HG03460 (cell line): ENCODE data around the gene HNRNPA2B1.
"Not testable (repeated sequence)": the region's sequence is repeated elsewhere in the genome, so short reads cannot be mapped to it uniquely, and the experiment has no call there.

ENCODE experiments used
- ATAC-seq: cut with Tn5 transposase; IDR thresholded peaks from one replicate; pipeline ENCODE4 v1.9.1; 2021; ENCODE audit not compliant: unreplicated experiment

HNRNPA2B1 gene

GRCh38 chr7:26147646-26148306 lies 52.8 kb downstream of the HNRNPA2B1 start:
- ATAC-seq = not testable (repeated sequence)

DNA sequence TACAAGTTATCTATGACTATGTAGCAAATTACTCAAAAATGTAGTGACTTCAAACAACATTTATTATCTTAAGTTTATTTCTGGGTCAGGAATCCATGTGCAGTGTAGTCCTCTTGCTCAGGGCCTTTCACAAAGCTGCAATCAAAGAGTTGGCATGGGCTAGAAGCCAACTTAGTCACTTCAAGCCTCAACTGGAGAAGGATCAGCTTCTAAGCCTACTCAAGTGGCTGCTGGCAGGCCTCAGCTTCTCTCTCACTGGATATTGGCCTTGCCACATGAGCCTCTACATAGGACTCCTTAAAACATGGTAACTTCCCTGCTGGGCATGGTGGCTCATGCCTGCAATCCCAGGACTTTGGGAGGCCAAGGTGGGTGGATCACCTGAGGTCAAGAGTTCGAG lies 53.5 kb downstream of the HNRNPA2B1 start:
- ATAC-seq = no peak

DNA sequence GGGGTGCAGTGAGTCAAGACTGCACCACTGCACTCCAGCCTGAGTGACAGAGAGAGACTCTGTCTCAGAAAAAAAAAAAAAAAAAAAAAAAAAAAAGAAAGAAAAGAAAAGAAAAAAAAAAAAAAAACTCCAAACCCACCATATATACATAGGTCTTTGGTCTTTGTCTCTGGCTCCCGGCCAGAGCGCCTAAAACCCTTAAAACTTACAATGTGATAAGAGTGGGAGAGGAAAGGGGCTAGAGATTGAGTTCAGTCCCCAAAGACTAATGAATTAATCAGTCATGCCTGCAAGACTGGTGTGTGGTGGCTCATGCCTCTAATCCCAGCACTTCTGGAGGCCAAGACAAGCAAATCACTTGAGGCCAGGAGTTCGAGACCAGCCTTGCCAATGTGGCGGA lies 55.3 kb downstream of the HNRNPA2B1 start:
- no peak for ATAC-seq

DNA sequence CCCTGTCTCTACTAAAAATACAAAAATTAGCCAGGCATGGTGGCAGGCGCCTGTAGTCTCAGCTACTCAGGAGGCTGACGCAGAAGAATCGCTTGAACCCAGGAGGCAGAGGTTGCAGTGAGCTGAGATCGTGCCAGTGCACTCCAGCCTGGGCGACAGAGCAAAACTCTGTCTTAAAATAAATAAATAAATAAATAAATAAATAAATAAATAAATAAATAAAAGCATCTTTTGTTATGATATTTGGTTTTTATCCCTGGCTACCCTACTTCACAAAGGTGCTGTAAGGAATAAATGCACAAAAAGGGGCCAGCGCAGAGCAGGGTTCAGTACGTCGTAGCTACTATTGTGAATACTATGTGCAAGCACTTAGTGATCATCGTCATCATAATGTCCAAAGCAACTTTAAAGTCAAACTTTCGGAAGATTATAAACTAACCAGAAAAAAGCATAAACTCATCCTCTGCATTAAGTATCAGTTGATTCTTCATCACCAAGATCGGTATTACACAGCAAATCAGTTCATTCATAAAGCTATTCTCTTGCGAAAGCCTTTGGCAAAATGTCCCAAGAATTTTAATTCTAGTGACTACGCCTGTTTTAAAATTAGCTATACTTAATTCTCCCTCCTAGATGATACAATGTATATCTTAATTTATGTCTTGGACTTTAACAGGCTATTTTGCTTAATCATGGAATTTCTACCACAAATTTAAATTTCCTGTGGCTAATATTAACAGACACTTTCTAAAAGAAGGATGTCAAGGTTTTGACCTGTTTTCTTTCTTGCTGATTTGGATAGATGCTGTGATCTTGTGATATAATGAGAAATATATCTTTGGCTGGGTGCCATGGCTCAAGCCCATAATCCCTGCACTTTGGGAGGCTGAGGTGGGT lies 56.1 kb downstream of the HNRNPA2B1 start:
- no peak for ATAC-seq

DNA sequence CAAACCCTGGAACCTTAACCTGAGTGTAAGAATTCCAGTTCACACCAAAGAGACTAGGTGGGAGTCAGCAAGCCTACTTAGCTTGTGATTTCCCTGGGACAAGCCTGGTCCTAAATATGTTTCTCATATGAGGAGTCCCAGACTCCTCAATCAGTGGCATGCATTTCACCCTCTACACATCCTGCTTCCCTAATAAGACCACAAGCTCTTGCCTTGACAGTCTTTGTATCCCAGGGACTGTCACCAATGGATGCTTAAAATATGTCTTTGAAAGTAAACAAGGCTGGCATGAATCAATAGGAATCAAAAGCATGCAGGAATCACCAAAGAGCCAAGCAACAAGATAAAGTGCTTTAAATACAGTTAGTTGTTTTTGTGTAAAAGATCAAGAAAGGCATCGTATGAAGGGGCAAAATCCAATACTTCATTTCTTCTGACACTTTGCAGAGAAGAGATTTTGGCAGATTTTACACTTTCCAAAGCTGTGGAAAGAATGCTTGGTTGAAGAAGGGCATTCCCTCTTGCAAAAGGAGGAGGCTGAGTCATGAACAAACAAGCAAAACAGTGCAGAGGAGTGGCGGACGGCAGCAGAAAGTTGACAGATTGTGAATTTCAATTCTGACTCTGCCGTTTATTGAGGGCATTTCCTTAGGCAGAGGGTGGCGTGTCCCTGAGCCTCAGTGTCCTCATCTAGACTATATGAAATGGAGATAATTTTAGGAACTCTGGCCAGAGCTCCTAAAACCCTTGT lies 57.1 kb downstream of the HNRNPA2B1 start:
- no peak for ATAC-seq

DNA sequence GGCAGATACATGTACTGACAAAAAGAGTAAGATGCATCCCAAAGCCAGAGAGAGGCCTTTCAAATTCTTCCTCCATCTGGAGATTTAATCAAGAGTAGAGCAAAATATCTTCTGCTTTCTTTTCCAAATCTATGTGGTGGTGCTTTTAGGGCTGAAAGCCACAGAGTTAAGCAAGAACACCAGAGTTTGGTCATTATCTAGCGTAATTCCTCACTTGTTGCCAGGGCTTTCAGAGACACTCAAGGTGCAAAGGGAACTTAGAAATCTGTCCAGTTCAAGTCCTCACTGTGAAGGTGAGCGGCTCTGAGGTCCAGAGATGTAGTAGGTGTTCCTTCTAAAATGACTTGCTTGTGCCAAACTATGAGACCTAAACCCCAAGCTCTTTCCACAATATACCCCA lies 59.5 kb downstream of the HNRNPA2B1 start:
- no peak for ATAC-seq

- no peak for ATAC-seq
These were observed 60.2 kb downstream of the HNRNPA2B1 start for GRCh38 chr7:26140380-26140779.
